IPS-20b (cell line): ENCODE data around the gene COL18A1.
A peak's percentile ranks its signal among the peaks of the same experiment; 100 is the strongest.

ENCODE experiments used
- H3K27ac ChIP-seq: one replicate; pipeline ENCODE4 v1.5.1; 2013; ENCODE audit warnings: low read length
- H3K27me3 ChIP-seq: 2 replicates; pipeline ENCODE4 v1.6.1; 2013; ENCODE audit warnings: mild to moderate bottlenecking, low read length, inconsistent platforms; ENCODE audit not compliant: insufficient read depth
- H3K36me3 ChIP-seq: 2 replicates; pipeline ENCODE4 v1.6.1; 2013; ENCODE audit warnings: low read depth, mild to moderate bottlenecking, inconsistent platforms, low read length, moderate library complexity; ENCODE audit not compliant: insufficient read depth
- H3K4me1 ChIP-seq: 2 replicates; pipeline ENCODE4 v1.6.1; 2013; ENCODE audit warnings: mild to moderate bottlenecking, control low read depth, inconsistent platforms, low read length, moderate library complexity; ENCODE audit not compliant: insufficient read depth
- H3K4me3 ChIP-seq: 2 replicates; pipeline ENCODE4 v1.5.1; 2013; ENCODE audit warnings: mild to moderate bottlenecking, low read length, inconsistent platforms
- H3K9ac ChIP-seq: 2 replicates; pipeline ENCODE4 v1.6.1; 2013; ENCODE audit warnings: low read depth, mild to moderate bottlenecking, inconsistent platforms, low read length, moderate library complexity
- H3K9me3 ChIP-seq: 2 replicates; pipeline ENCODE4 v1.6.1; 2013; ENCODE audit warnings: mild to moderate bottlenecking, low read depth, low read length, inconsistent platforms; ENCODE audit not compliant: insufficient read depth

The COL18A1 gene

DNA sequence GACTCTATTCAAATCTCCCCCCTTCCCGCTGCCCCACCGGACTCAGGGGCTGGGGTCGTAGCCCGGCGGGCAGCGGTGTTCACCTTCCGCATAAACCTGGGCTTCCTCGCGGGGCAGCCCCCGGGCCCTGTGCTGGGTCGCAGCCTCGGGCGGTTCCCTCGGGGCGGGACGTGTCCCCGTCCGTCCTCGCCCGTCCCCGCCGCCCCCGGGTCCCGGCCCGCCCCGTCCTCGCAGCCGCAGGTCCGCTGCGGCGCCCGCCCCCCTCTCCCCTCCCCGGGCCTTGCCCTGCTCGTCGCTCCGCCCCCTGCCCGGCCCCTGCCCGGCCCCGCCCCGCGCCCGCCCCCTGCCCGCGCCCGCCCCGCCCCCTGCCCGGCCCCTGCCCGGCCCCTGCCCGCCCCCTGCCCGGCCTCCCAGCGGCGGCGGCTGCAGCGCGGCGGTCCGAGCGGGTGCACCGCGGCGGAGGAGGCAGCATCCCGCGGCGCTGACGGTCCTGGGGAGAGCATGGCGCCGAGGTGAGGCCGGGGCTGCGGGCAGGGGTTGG, at the start of gene COL18A1:
TSS of gene COL18A1 (plus strand) at position 436 of the 541 bp plus-strand sequence. CDS start at position 502, 66 bp downstream.
- Histone ChIP-seq H3K4me3 (peak within 1 kb of the TSS; percentile 72), H3K27me3 (peaks cover 24% of the 10 kb centered on the region), H3K27ac (peak within 1 kb of the TSS; percentile 4), H3K9ac (peak within 1 kb of the TSS; percentile 76; the same call in 1 of the 2 replicates), H3K4me1 (peaks cover 28% of the 10 kb centered on the region), H3K36me3 (0 out of 2 replicates have a peak, but pooled peaks cover 7% of the 10 kb centered on the region), H3K9me3 (peaks cover 12% of the 10 kb centered on the region; the same call in 1 of the 2 replicates)

DNA sequence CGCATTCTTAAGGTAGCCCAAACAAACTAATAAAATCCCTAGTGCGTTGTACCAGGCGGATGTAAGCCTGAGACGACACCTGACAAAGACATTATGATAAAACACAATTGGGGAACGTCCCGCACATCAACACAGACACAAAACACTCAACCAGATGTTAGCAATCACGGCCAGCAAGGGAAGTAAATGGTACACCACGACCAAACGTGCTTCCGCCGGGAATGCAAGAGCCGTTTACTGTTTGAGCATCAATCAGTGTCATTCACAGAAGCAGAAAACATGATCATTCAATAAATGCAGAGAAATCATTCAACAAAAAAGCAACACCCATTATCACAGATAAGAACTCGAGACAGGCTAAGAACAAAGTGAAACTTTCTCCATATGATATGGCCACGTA, 49.4 kb upstream of the COL18A1 start:
- H3K9ac ChIP-seq, result no peak overlapping the region
- H3K9me3 ChIP-seq, result no peaks in the 10 kb centered on the region
- peaks cover 4% of the 10 kb centered on the region; the same call in 1 of the 2 replicates for H3K4me1 ChIP-seq
- no peak overlapping the region for H3K27ac ChIP-seq
- no peak overlapping the region for H3K4me3 ChIP-seq
- H3K27me3 ChIP-seq, result no peaks in the 10 kb centered on the region
- no peaks in the 10 kb centered on the region for H3K36me3 ChIP-seq

GRCh38 chr21:45356251-45356650, 48.7 kb upstream of the COL18A1 start:
- no peaks in the 10 kb centered on the region for H3K27me3 ChIP-seq
- H3K27ac ChIP-seq, result no peak overlapping the region
- peaks cover 4% of the 10 kb centered on the region; the same call in 1 of the 2 replicates for H3K4me1 ChIP-seq
- no peaks in the 10 kb centered on the region for H3K36me3 ChIP-seq
- no peak overlapping the region for H3K4me3 ChIP-seq
- H3K9ac ChIP-seq, result no peak overlapping the region
- no peaks in the 10 kb centered on the region for H3K9me3 ChIP-seq

GRCh38 chr21:45356653-45357435, 48.1 kb upstream of the COL18A1 start:
- Histone ChIP-seq H3K4me1 (peaks cover 4% of the 10 kb centered on the region; the same call in 1 of the 2 replicates), H3K9ac (no peak overlapping the region), H3K27ac (no peak overlapping the region)

GRCh38 chr21:45357436-45358260, 47.3 kb upstream of the COL18A1 start:
- Histone ChIP-seq H3K4me1 (peaks cover 4% of the 10 kb centered on the region; the same call in 1 of the 2 replicates), H3K27ac (no peak overlapping the region), H3K27me3 (no peaks in the 10 kb centered on the region), H3K4me3 (no peak overlapping the region), H3K9me3 (no peaks in the 10 kb centered on the region), H3K9ac (no peak overlapping the region), H3K36me3 (no peaks in the 10 kb centered on the region)

More at GRCh38 chr21:45356653-45357435, 48.1 kb upstream of the COL18A1 start:
- no peaks in the 10 kb centered on the region for H3K27me3 ChIP-seq
- H3K4me3 ChIP-seq, result no peak overlapping the region
- no peaks in the 10 kb centered on the region for H3K9me3 ChIP-seq
- no peaks in the 10 kb centered on the region for H3K36me3 ChIP-seq

DNA sequence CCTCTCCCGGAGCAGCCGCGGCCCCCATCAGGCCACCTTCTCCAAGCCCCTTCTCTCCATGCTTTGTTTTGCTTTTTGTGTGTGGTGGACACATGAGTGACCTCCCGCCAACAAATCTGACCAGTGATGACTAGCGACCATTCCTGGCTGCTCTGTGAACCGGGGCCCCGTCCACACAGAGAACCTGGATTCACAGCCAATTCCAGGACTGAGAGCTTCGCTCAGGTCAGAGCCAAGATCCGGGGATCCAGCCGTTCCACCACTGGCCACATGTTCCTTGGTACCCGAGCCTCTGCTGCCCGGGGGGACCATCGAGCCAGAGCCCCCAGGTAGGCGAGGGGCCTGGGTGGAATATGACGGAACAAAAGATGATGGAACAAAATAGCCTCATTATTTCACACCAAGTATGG, 46.7 kb upstream of the COL18A1 start:
- Histone ChIP-seq H3K27me3 (no peaks in the 10 kb centered on the region), H3K9ac (no peak overlapping the region), H3K9me3 (no peaks in the 10 kb centered on the region), H3K4me3 (no peak overlapping the region), H3K4me1 (peaks cover 4% of the 10 kb centered on the region; the same call in 1 of the 2 replicates), H3K27ac (no peak overlapping the region), H3K36me3 (no peaks in the 10 kb centered on the region)

GRCh38 chr21:45358711-45359310, 46.2 kb upstream of the COL18A1 start:
- H3K27ac ChIP-seq, result no peak overlapping the region
- H3K9me3 ChIP-seq, result no peaks in the 10 kb centered on the region
- no peak overlapping the region for H3K9ac ChIP-seq
- H3K4me3 ChIP-seq, result no peak overlapping the region
- no peaks in the 10 kb centered on the region for H3K36me3 ChIP-seq
- H3K27me3 ChIP-seq, result no peaks in the 10 kb centered on the region
- H3K4me1 ChIP-seq, result peaks cover 4% of the 10 kb centered on the region; the same call in 1 of the 2 replicates

- Histone ChIP-seq H3K4me1 (peaks cover 4% of the 10 kb centered on the region; the same call in 1 of the 2 replicates), H3K27ac (no peak overlapping the region), H3K9me3 (no peaks in the 10 kb centered on the region), H3K27me3 (no peaks in the 10 kb centered on the region), H3K4me3 (no peak overlapping the region), H3K36me3 (no peaks in the 10 kb centered on the region), H3K9ac (no peak overlapping the region)
These were observed 45.3 kb upstream of the COL18A1 start for GRCh38 chr21:45359451-45360217.

DNA sequence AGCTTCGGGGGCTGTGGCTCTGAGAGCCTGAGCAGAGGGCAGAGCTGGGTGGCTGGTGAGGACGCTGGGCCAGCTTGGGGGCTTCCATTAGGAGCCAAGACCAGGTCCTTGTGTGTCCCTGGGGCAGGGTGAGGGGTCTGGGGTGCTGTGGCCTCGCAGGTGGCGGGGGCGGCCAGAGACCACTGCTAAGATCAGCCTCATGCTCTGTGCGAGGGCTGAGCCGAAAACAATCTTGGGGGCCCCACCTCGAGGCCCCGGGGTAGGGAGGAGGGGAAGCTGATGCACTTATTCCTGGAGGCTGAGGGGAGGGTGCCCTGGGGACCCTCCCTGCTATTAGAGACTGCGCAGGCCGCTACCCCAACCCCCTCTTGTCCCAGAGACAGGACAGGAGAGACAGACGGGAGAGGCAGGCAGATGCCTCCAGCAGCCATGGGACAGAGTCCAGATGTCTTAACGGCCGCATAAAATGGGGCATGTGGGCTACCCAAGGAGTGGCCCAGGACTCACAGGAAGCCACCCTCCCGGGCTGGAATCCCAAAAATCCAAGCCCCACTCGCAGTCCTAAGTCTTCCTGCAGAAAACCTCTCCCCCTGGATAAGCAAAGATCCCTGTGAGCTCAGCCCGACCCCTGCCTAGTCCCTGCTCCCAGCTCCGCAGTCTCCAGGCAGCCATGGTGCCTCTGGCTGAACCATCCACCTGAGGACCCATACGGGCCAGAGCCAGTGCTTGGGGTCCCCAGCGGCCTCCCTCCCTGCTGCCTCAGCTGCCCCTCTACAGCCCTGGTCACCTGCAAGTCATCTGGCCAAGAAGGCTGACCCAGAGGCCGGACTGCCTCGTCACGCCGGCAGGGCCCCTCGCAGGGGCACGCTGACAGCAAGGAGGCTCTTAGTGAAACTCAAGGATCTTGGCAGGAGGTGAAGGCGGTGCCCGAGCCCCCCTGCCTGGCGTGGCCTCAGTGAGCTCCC, 43.6 kb upstream of the COL18A1 start:
- H3K4me3 ChIP-seq, result no peak overlapping the region
- peaks cover 8% of the 10 kb centered on the region; the same call in 1 of the 2 replicates for H3K4me1 ChIP-seq
- no peak overlapping the region for H3K27ac ChIP-seq
- no peak overlapping the region for H3K9ac ChIP-seq
- no peaks in the 10 kb centered on the region for H3K27me3 ChIP-seq
- H3K9me3 ChIP-seq, result no peaks in the 10 kb centered on the region
- no peaks in the 10 kb centered on the region for H3K36me3 ChIP-seq
